Lower leg skin (tissue), 4 donors: ENCODE measurements around the gene ATP13A4. TPM values are rescaled to one million over a fixed set of nuclear protein-coding genes. Genes with fewer than 3 reads are reported as not detected.

Experiments used
- DNase-seq, 2 donors: peaks; one replicate each; pipeline ENCODE4 v3.0.0-alpha.2; 2019; ENCODE audit warnings: low spot score in 2 of 2
- H3K4me3 ChIP-seq: fragments of 200-600 bp; sonication (generic); 2 replicates; pipeline ENCODE4 v1.5.1; 2017; ENCODE audit warnings: mild to moderate bottlenecking, low read depth; ENCODE audit not compliant: poor library complexity, severe bottlenecking
- POLR2A ChIP-seq, 2 donors: fragments of 450-650 bp; IDR thresholded peaks; one replicate each; pipeline ENCODE4 v1.6.1; 2016 to 2017; ENCODE audit warnings: antibody characterized with exemption in 2 of 2, mild to moderate bottlenecking in 1 of 2, moderate library complexity in 1 of 2
- WGBS, 2 donors: methylation state at CpG; one replicate each; pipeline ENCODE4 v1.1.5; 2018; 5-methylcytosine and 5-hydroxymethylcytosine counted together
- intact Hi-C: fragments of 100-400 bp; cut with DNase I; formaldehyde crosslinking; loops from one replicate; pipeline ENCODE4 v1.15.0; 2023; ENCODE audit warnings: low total_unique reads
- total RNA-seq, 4 donors: library from RNA; depleted of rRNA; stranded (reverse); fragments of >200 nt; gene quantifications; one replicate each; pipeline ENCODE4 v1.1.0, GENCODE V29; 2016
- TF ChIP-seq, protein P1 (sequence below), 3 donors: fragments of 450-650 bp; IDR thresholded peaks; one replicate each; pipeline ENCODE4 v1.5.1; 2016; ENCODE audit warnings: antibody characterized with exemption in 3 of 3, mild to moderate bottlenecking in 3 of 3, moderate library complexity in 2 of 3

ATP13A4 gene
- total RNA-seq, 4 donors from 2014 or later: 29.9 to 44.9 (median 41.5) TPM

DNA sequence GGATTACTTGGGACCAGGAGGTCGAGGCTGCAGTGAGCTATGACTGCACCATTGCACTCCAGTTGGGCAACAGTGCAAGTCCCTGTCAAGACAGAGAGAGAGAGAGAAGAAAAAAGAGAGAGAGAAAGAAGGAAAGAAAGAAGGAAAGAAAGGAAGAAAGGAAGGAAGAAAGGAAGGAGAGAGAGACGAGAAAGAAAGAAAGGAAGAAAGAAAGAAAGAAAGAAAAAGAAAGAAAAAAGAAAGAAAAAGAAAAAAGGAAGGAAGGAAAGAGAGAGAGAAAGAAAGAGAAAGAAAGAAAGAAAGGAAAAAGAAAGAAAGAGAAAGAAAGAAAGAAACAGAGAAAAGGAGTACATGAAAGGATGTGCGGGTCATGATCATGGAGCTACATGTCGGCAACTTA, 80.2 kb downstream of the ATP13A4 start:
- intact Hi-C loops: no loop called here
- 83 to 89% methylated on average over 4 of the region's 4 CpGs for WGBS, 2 donors
- no peak overlapping the region for H3K4me3 ChIP-seq
- DNase-seq: no peak
- no peak for TF ChIP-seq POLR2A (IDR thresholded peaks at IDR 0.05)
- TF ChIP-seq, protein P1, sequence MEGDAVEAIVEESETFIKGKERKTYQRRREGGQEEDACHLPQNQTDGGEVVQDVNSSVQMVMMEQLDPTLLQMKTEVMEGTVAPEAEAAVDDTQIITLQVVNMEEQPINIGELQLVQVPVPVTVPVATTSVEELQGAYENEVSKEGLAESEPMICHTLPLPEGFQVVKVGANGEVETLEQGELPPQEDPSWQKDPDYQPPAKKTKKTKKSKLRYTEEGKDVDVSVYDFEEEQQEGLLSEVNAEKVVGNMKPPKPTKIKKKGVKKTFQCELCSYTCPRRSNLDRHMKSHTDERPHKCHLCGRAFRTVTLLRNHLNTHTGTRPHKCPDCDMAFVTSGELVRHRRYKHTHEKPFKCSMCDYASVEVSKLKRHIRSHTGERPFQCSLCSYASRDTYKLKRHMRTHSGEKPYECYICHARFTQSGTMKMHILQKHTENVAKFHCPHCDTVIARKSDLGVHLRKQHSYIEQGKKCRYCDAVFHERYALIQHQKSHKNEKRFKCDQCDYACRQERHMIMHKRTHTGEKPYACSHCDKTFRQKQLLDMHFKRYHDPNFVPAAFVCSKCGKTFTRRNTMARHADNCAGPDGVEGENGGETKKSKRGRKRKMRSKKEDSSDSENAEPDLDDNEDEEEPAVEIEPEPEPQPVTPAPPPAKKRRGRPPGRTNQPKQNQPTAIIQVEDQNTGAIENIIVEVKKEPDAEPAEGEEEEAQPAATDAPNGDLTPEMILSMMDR (IDR thresholded peaks at IDR 0.05): no peak

DNA sequence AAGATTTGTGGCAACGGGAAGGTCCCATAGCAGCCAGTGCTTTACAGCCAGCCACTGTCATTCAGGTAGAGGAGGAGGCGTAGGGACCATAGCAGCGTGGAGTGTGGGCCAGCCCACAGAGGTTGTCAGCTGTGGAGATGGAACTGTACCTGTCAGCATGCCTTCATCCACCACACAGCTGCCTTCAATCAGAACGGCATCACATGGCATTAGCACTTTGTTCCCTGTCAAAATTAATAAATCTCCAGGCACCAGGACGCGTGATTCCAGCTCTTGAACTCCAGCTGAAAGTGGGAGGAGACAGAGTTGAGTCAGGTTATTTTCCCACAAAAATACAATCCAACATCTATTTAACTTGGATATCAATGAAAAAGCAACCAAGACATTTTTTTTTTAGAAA, 84.0 kb downstream of the ATP13A4 start:
- 60 to 64% methylated on average over 6 of the region's 6 CpGs for WGBS, 2 donors
- DNase-seq: no peak
- no peak for TF ChIP-seq POLR2A (IDR thresholded peaks at IDR 0.05)
- TF ChIP-seq, protein P1 (IDR thresholded peaks at IDR 0.05): no peak
- no peak overlapping the region for H3K4me3 ChIP-seq
- intact Hi-C loops: no loop called here

DNA sequence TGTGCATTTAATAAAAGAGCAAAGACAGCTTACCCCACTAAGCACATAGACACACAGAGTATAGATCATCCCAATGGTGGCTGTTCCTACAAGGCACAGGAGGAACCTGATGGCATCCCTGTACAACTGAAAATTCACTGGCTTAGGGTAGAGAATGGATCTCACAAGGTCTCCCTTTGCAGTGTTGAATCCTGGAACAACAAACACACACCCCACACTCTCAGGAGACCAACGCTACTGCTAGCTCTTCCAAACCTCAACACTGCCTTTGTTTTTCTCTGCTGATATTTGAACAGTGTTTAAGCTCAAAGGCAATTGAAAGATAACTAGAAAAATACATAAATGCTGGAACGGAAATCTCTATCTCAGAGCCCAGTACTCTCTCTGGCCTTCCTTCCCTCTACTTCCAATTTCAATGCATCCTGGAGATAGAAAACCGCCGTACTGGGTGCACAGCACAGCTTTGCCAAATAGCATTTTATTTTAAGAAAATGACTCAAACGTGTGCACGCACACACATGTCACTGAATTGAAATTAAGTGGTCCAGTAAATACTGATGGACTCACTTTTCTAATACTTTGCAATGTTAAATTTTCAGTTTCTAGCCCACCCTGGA, 88.6 kb downstream of the ATP13A4 start:
- TF ChIP-seq, protein P1 (IDR thresholded peaks at IDR 0.05): no peak
- TF ChIP-seq POLR2A (IDR thresholded peaks at IDR 0.05): no peak
- no peak for DNase-seq
- H3K4me3 ChIP-seq: no peak overlapping the region
- WGBS, 2 donors: 74% methylated on average over 6 of the region's 6 CpGs
- intact Hi-C loops: no loop called here

DNA sequence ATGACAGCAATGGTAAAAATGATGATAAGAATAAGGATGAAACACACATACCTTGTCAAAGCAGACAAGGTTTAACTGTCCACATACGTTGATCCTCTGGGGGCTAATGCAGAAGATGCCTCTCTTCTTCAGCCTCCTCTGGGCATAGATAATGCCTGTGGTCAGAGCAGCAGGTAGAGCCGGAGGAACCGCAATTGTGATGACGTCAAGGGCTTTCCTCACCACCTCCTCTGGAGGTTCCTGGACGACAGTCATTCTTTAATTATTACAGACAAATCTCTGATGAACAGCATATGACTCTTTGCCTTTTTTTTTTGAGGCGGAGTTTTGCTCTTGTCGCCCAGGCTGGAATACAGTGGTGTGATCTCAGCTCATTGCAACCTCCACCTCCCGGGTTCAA, 89.8 kb downstream of the ATP13A4 start:
- intact Hi-C loops: no loop called here
- TF ChIP-seq, protein P1 (IDR thresholded peaks at IDR 0.05): no peak
- TF ChIP-seq POLR2A (IDR thresholded peaks at IDR 0.05): no peak
- no peak overlapping the region for H3K4me3 ChIP-seq
- 90 to 92% methylated on average over 8 of the region's 8 CpGs for WGBS, 2 donors
- no peak for DNase-seq

DNA sequence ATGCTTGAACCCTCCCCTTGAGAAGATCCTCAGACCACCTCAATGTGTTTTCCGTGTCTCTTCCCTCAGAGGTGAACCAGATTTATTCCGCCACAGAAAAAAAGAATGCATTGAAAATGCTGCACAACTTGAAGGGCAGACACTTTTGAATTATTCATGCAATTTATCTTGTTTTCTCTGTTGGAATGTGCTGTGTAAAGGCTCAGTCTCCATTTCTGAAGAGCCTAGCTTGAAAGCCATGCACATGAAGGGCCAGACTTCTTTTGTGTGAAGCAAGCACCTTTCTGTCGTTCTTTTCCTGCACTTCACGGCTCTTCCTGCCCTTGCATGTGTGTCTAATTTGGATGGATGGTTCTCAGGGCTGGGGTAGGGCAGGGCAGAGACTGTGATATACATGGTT, 97.2 kb downstream of the ATP13A4 start:
- WGBS, 2 donors: 60 to 70% methylated on average over 4 of the region's 4 CpGs
- H3K4me3 ChIP-seq: no peak overlapping the region
- intact Hi-C loops: loop anchor here (10.0 kb wide), 1 partner anchor 97 kb away; the partner anchor contains the start of gene ATP13A4
- no peak for TF ChIP-seq POLR2A (IDR thresholded peaks at IDR 0.05)
- TF ChIP-seq, protein P1 (IDR thresholded peaks at IDR 0.05): no peak
- no peak for DNase-seq

DNA sequence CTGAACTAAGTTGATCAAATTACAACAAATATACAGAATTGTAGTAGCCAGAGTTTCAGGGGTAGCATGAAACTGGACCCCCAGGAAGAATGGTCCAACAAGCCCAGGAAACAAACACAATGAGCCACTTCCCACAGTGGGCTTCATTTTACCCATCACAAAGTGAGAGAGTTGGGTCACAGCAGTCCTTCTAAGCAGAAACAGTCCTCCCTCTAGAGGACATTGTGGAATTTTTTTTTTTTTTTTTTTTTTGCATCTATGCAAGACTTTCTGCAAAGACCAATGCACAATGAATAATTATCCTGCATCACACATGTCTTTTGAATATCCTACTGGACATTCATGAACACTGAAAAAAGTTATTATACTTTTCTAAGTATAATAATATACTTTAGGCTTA, 102.4 kb downstream of the ATP13A4 start:
- TF ChIP-seq, protein P1 (IDR thresholded peaks at IDR 0.05): no peak
- no peak for TF ChIP-seq POLR2A (IDR thresholded peaks at IDR 0.05)
- H3K4me3 ChIP-seq: no peak overlapping the region
- no peak for DNase-seq
- intact Hi-C loops: loop anchor here (10.0 kb wide), 1 partner anchor 102 kb away; the partner anchor contains the start of gene ATP13A4
